Measurements from ENCODE around the gene OR10A6. TPM values are rescaled to one million over a fixed set of nuclear protein-coding genes. Genes with fewer than 3 reads are reported as not detected.

The OR10A6 gene
- polyA plus RNA-seq, 2 of the 4 experiments (the other 2 are of a cell fraction): not detected

GRCh38 chr11:7971846-7972245 is 40.8 kb upstream of the OR10A6 start:
- DNase-seq (ENCODE audit: low read depth in 1 of 2, low spot score in 1 of 2) (no peak), ATAC-seq (no peak), FAIRE-seq (no peak)
- H3K4me2 ChIP-seq: no peak overlapping the region
- POLR2A ChIA-PET: no interaction called here
- TF ChIP-seq RFX5 (IDR thresholded peaks at IDR 0.05): no peak
- TF ChIP-seq USF2 (IDR thresholded peaks at IDR 0.05): no peak
- no peak for TF ChIP-seq ATOH8 (CRISPR knock-in tag; IDR thresholded peaks at IDR 0.05; ENCODE audit: low read depth)
- TF ChIP-seq CHD2 (IDR thresholded peaks at IDR 0.05; ENCODE audit: low read length, partially characterized antibody): no peak
- TF ChIP-seq TFCP2L1 (CRISPR knock-in tag; IDR thresholded peaks at IDR 0.05): no peak
- TF ChIP-seq ELK1 (IDR thresholded peaks at IDR 0.05; ENCODE audit: low read depth, low read length): no peak
- no peak for TF ChIP-seq ZFP36 (IDR thresholded peaks at IDR 0.05; ENCODE audit: borderline replicate concordance, partially characterized antibody)
- TF ChIP-seq REST (IDR thresholded peaks at IDR 0.05): no peak
- no peak for TF ChIP-seq NR3C1 (IDR thresholded peaks at IDR 0.05)
- TF ChIP-seq EHMT2 (IDR thresholded peaks at IDR 0.05; ENCODE audit: low read depth): no peak
- TF ChIP-seq POLR2A (IDR thresholded peaks at IDR 0.05; ENCODE audit: low read length): no peak
- TF ChIP-seq NFE2L2 (conservative IDR thresholded peaks at IDR 0.05; ENCODE audit: low read length): no peak
- H3K27ac ChIP-seq: no peak overlapping the region
- no peaks in the 10 kb centered on the region for H3K9me3 ChIP-seq
- H3K4me1 ChIP-seq: no peaks in the 10 kb centered on the region; the same call in 2 of the 3 replicates
- no peak overlapping the region for H3K4me3 ChIP-seq
- CTCF ChIA-PET: interaction anchor here (1.7 to 1.8 kb wide), 2 partner anchors 12 to 15 kb away, joined by 4 read pairs; partner anchors contain the start of gene EIF3F

- ChIA-PET CTCF (interaction anchor here (1.7 to 1.8 kb wide), 2 partner anchors 14 to 17 kb away, joined by 4 read pairs; partner anchors contain the start of gene EIF3F), POLR2A (no interaction called here)
- TF ChIP-seq CBX2 (IDR thresholded peaks at IDR 0.05; ENCODE audit: borderline replicate concordance, low read depth): no peak
- no peak for TF ChIP-seq TFCP2L1 (CRISPR knock-in tag; IDR thresholded peaks at IDR 0.05)
- TF ChIP-seq MAZ (IDR thresholded peaks at IDR 0.05; ENCODE audit: borderline replicate concordance, low read depth, low read length): no peak
- TF ChIP-seq POLR2A (IDR thresholded peaks at IDR 0.05; ENCODE audit: low read length): no peak
- TF ChIP-seq MAX (IDR thresholded peaks at IDR 0.05): no peak
- no peak for TF ChIP-seq ZNF302 (CRISPR knock-in tag; IDR thresholded peaks at IDR 0.05)
- TF ChIP-seq CEBPB (IDR thresholded peaks at IDR 0.05): no peak
- TF ChIP-seq HOXB13 (CRISPR knock-in tag; IDR thresholded peaks at IDR 0.05; ENCODE audit: low read depth): no peak
- TF ChIP-seq EHF (CRISPR knock-in tag; IDR thresholded peaks at IDR 0.05): no peak
- FAIRE-seq (no peak), ATAC-seq (no peak), DNase-seq (ENCODE audit: low read depth in 1 of 2, low spot score in 1 of 2) (no peak)
- Histone ChIP-seq H3K4me1 (no peaks in the 10 kb centered on the region), H3K4me3 (no peak overlapping the region), H3K27ac (no peak overlapping the region), H3K4me2 (no peak overlapping the region), H3K9me3 (no peaks in the 10 kb centered on the region)
- 43% methylated on average over 3 of the region's 3 CpGs for WGBS (ENCODE audit: missing lambda C conversion rate)
Measured at GRCh38 chr11:7969756-7970646, 38.9 kb upstream of the OR10A6 start.
